Loucy (cell line): Measurements from ENCODE around the gene SUPT3H.

Experiments
- CTCF ChIP-seq: fragments of 200-600 bp; sonication (generic); conservative IDR thresholded peaks from 2 replicates; pipeline ENCODE4 v1.5.1; 2014; ENCODE audit warnings: mild to moderate bottlenecking, antibody characterized with exemption, low read length
- EZH2phosphoT487 ChIP-seq: fragments of 200-600 bp; IDR thresholded peaks from 2 replicates; pipeline ENCODE4 v1.6.1; 2018; ENCODE audit warnings: antibody characterized with exemption, mild to moderate bottlenecking, moderate library complexity, borderline replicate concordance

DNA sequence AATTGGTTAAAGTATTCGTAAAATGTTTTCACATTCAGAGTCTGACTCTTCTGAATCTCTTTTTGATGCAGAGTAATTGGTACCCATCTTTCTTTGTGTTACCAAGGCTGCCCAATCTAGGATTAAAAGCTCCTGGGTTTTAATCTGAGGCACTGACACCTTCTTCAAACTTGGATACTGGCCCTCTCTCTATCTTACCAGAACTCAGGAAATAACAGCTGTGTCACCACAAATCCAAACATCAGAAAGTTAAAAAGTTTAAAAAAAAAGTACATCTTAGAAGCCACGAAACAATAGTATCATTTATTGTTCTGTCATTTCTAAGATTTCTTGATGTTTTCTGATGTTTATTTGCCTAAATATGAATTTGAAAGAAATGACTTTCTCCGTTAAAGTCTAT, 305.1 kb downstream of the SUPT3H start:
- TF ChIP-seq CTCF: no peak
- no peak for TF ChIP-seq EZH2phosphoT487
